ENCODE data around the gene SLC8A1.

Gene SLC8A1

DNA sequence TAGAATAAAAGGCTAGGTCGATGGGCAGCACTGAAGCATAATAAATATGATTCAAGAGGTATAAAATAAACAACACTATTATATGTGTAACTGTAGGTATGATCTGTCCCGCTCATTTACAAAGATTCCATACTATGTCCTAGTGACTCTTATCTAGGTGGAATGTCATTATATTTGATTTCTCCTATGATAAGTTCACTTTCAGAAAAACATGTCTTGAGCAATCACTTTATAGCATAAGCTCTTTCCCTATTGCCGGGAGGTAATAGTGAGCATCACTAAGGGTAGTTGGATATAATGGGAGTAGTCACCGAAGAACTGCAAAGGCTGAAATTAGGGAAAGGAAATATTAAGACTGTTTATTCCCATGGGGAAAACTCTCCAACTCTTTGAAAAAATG, 342.5 kb downstream of the SLC8A1 start:
- TF ChIP-seq, protein P1, sequence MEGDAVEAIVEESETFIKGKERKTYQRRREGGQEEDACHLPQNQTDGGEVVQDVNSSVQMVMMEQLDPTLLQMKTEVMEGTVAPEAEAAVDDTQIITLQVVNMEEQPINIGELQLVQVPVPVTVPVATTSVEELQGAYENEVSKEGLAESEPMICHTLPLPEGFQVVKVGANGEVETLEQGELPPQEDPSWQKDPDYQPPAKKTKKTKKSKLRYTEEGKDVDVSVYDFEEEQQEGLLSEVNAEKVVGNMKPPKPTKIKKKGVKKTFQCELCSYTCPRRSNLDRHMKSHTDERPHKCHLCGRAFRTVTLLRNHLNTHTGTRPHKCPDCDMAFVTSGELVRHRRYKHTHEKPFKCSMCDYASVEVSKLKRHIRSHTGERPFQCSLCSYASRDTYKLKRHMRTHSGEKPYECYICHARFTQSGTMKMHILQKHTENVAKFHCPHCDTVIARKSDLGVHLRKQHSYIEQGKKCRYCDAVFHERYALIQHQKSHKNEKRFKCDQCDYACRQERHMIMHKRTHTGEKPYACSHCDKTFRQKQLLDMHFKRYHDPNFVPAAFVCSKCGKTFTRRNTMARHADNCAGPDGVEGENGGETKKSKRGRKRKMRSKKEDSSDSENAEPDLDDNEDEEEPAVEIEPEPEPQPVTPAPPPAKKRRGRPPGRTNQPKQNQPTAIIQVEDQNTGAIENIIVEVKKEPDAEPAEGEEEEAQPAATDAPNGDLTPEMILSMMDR (conservative IDR thresholded peaks at IDR 0.05; ENCODE audit: low read length): no peak
- no peak for TF ChIP-seq EZH2phosphoT487 (IDR thresholded peaks at IDR 0.05; ENCODE audit: borderline replicate concordance)
- Histone ChIP-seq H3K9ac (ENCODE audit: low read depth, low read length, poor library complexity, severe bottlenecking) (no peak overlapping the region), H3K79me2 (ENCODE audit: insufficient read depth, low read length) (no peaks in the 10 kb centered on the region), H3K9me3 (ENCODE audit: insufficient read depth, low read depth, low read length) (no peaks in the 10 kb centered on the region), H4K20me1 (ENCODE audit: insufficient read depth, low read length, poor library complexity, severe bottlenecking) (no peaks in the 10 kb centered on the region), H3K36me3 (ENCODE audit: insufficient read depth, low read length) (no peaks in the 10 kb centered on the region), H3K4me3 (ENCODE audit: low read length, poor library complexity, severe bottlenecking) (no peak overlapping the region), H3K4me2 (ENCODE audit: low read depth, low read length, poor library complexity, severe bottlenecking) (no peak overlapping the region), H3K4me1 (ENCODE audit: insufficient read depth, low read length, poor library complexity, severe bottlenecking) (no peaks in the 10 kb centered on the region), H3F3A (ENCODE audit: low read depth) (no peaks in the 10 kb centered on the region), H2AFZ (ENCODE audit: low read length) (no peak overlapping the region), H3K9me2 (replicated peaks; ENCODE audit: low read depth, low read length) (no peaks in the 10 kb centered on the region), H3K27me3 (ENCODE audit: insufficient read depth, low read length, poor library complexity, severe bottlenecking) (no peaks in the 10 kb centered on the region)

DNA sequence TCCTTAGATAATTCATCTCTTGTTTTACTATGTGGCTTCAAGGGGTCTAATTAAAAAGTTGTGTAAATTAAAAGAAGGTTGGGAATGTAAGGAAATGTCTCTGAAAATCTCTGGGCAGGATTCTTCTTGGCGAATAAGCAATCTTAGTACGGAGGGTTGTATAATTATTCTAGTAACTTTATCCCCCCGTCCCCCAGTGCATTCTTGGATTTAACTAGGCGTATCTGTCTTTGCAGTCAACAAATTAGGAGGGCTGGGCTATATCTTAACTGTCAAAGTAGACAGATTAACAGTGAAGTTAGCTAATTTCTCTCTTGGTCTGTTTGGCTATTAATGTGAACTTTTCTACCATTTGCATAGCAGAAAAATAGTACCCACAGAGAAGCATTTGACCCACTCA, 343.0 kb downstream of the SLC8A1 start:
- H3K4me1 ChIP-seq (ENCODE audit: insufficient read depth, low read length, poor library complexity, severe bottlenecking): no peaks in the 10 kb centered on the region
- no peaks in the 10 kb centered on the region for H3K36me3 ChIP-seq (ENCODE audit: insufficient read depth, low read length)
- no peak overlapping the region for H3K4me3 ChIP-seq (ENCODE audit: low read length, poor library complexity, severe bottlenecking)
- H3K9me2 ChIP-seq (replicated peaks; ENCODE audit: low read depth, low read length): no peaks in the 10 kb centered on the region
- H2AFZ ChIP-seq (ENCODE audit: low read length): no peak overlapping the region
- no peaks in the 10 kb centered on the region for H3K27me3 ChIP-seq (ENCODE audit: insufficient read depth, low read length, poor library complexity, severe bottlenecking)
- H4K20me1 ChIP-seq (ENCODE audit: insufficient read depth, low read length, poor library complexity, severe bottlenecking): no peaks in the 10 kb centered on the region
- H3K4me2 ChIP-seq (ENCODE audit: low read depth, low read length, poor library complexity, severe bottlenecking): no peak overlapping the region
- no peaks in the 10 kb centered on the region for H3F3A ChIP-seq (ENCODE audit: low read depth)
- TF ChIP-seq EZH2phosphoT487 (IDR thresholded peaks at IDR 0.05; ENCODE audit: borderline replicate concordance): no peak
- TF ChIP-seq, protein P1 (conservative IDR thresholded peaks at IDR 0.05; ENCODE audit: low read length): no peak
- H3K79me2 ChIP-seq (ENCODE audit: insufficient read depth, low read length): no peaks in the 10 kb centered on the region
- no peak overlapping the region for H3K9ac ChIP-seq (ENCODE audit: low read depth, low read length, poor library complexity, severe bottlenecking)
- no peaks in the 10 kb centered on the region for H3K9me3 ChIP-seq (ENCODE audit: insufficient read depth, low read depth, low read length)

DNA sequence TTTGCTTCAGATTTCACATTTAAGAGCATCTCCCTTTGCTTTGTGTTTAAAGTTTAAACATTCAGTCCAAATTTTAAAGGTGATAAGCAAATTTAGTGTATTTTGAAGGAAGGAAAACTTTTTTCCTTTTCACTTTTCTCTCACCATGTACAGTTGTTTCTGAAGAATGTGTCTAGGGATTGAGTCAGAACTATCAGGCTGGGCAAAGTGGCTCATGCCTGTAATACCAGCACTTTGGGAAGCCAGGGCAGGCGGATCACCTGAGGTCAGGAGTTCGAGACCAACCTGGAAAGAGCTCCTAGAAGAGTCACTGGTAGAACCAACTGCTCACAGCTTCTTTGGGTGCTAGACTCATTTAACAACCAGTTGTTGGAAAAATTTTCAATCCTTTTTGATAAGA, 345.8 kb downstream of the SLC8A1 start:
- Histone ChIP-seq H3F3A (ENCODE audit: low read depth) (no peaks in the 10 kb centered on the region), H3K9me3 (ENCODE audit: insufficient read depth, low read depth, low read length) (no peaks in the 10 kb centered on the region), H3K9me2 (replicated peaks; ENCODE audit: low read depth, low read length) (no peaks in the 10 kb centered on the region), H3K4me3 (ENCODE audit: low read length, poor library complexity, severe bottlenecking) (no peak overlapping the region), H3K79me2 (ENCODE audit: insufficient read depth, low read length) (no peaks in the 10 kb centered on the region), H4K20me1 (ENCODE audit: insufficient read depth, low read length, poor library complexity, severe bottlenecking) (no peaks in the 10 kb centered on the region), H3K9ac (ENCODE audit: low read depth, low read length, poor library complexity, severe bottlenecking) (no peak overlapping the region), H3K36me3 (ENCODE audit: insufficient read depth, low read length) (no peaks in the 10 kb centered on the region), H3K27me3 (ENCODE audit: insufficient read depth, low read length, poor library complexity, severe bottlenecking) (no peaks in the 10 kb centered on the region), H2AFZ (ENCODE audit: low read length) (no peak overlapping the region), H3K4me1 (ENCODE audit: insufficient read depth, low read length, poor library complexity, severe bottlenecking) (peaks cover 7% of the 10 kb centered on the region), H3K4me2 (ENCODE audit: low read depth, low read length, poor library complexity, severe bottlenecking) (no peak overlapping the region)
- no peak for TF ChIP-seq EZH2phosphoT487 (IDR thresholded peaks at IDR 0.05; ENCODE audit: borderline replicate concordance)
- TF ChIP-seq, protein P1 (conservative IDR thresholded peaks at IDR 0.05; ENCODE audit: low read length): no peak
